HG03469 (cell line): Measurements from ENCODE around the gene GALNT9.

ENCODE experiments used
- ATAC-seq: cut with Tn5 transposase; IDR thresholded peaks from one replicate; pipeline ENCODE4 v1.9.1; 2021; ENCODE audit warnings: mild to moderate bottlenecking, moderate library complexity, moderate number of reproducible peaks; ENCODE audit not compliant: unreplicated experiment

The GALNT9 gene

DNA sequence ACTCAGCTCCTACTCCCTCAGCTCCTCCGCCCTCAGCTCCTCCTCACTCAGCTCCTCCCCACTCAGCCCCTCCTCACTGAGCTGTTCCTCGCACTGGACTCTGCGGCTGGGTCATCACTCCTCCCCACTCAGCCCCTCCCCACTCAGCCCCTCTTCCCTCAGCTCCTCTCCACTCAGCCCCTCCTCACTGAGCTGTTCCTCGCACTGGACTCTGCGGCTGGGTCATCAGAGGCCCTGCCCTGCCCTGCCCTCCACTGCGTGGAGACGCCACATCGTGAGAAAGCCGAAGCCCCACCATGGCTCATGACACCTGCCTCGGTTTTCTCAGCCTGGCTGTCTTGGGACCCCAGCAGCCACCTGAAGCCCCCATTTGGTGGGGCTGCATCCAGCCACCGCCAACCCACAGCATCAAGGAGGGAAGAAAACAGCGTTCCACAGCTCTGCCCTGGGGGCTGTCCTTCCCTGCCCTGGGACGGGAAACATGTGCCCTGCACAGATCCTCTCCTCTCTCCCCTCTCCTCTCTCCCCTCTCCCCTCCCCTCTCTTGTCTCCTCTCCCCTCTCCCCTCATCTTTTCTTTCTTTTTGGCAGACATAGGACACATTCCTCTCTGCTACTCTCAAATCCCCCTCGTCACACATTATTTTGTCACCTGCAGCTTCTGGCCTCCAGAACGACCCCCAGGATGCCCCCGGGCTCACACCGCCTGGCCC, 167.4 kb downstream of the GALNT9 start:
- no peak for ATAC-seq

DNA sequence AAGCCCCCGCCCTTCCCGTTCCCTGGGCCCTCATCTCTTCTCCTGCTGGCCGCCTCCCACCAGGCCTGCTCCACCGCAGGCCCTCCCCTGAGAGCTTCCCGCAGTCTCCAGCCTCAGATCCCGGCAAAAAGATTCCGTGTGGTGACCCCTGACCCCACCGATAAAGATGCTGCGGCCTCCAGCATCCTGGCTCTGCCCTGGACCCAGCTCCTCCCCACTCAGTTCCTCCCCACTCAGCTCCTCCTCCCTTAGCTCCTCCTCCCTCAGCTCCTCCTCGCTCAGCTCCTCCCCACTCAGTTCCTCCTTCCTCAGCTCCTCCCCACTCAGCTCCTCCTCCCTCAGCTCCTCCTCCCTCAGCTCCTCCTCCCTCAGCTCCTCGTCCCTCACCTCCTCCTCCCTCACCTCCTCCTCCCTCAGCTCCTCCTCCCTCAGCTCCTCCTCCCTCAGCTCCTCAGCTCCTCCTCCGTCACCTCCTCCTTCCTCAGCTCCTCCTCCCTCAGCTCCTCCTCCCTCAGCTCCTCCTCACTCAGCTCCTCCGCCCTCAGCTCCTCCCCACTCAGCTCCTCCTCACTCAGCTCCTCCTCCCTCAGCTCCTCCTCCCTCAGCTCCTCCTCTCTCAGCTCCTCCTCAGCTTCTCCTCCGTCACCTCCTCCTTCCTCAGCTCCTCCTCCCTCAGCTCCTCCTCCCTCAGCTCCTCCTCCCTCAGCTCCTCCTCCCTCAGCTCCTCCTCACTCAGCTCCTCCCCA, 168.2 kb downstream of the GALNT9 start:
- no peak for ATAC-seq

DNA sequence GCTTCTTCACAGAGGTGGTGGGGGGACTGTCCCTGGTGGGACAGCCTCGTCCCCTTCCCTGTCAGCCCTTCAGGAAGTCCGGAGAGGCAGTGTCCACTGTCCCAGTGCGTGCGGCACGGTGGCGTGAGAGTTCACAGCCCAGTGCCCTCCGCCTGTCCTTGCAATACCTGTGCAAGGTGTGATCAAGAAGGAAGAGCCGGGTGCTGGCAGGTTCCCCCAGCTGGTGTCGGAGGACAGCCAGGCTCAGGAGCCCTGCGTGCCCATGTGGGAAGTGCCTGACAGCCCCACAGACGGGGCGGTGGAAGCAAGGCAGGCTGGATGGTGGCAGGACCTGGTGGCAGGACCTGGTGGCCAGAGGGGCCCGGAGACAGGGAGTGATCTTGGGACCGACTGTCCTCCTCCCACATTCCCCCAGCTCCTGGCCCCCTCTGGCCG, 168.8 kb downstream of the GALNT9 start:
- ATAC-seq: no peak

DNA sequence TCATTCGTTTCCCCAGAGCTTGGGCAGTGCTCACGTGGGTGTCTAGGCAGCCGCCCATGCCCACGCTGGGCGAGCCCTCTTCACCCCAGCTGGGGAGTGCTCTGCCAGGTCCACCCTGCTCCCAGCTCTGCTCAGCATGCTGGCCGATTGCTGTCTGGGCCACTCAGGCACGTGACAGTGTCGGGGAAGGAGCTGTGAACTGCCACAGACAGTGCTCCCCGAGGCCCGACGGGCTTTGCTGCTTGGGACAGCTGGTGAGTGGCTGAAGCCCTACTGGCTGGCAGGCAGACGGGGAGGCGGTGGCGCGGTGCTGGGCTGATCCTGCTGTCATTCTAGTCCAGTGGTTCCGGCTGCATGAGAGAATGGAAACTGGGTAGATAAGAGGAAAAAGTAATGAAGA, 169.4 kb downstream of the GALNT9 start:
- ATAC-seq: no peak

GRCh38 chr12:132159555-132160003, 169.8 kb downstream of the GALNT9 start:
- no peak for ATAC-seq

DNA sequence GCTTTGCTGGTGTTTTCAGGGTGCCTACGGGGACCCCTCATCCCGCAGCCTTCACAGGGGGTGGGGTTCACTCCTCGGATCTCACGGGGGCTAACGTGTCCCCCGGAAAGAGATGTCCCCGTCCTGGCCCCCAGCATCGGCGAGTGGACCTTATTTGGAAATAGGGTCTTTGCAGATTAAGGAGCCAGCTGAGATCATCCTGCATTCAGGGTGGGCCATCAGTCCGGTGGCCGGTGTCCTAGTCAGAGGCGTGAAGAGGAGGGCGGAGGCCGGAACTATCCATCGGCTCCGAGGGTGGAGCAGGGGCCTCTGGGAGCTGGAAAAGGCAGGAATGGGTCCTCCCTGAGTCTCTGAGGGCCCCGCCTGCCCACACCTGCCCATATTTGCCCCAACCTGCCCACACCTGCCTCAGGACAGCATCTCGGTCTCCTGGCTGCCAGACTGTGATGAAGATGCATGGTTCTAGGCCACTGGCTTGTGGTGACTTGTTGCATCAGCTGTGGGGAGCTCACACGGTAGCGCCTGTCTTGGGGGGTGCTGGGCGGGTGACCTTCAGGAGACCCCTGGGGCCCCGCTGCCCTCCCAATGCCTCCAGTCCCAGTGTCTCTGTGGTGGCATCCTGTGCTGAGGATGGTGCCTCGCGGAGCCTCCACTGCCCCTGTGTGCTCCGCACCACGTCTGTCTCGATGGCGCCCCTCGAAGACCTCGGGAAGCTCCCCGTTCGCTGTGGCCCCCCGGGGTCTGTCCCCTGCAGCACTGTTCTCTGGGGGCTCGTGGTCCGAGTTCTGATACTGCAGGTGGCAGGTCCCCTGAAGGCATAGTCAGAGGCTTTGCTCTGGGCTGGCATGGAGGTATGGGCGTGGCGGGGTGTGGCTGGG, 170.5 kb downstream of the GALNT9 start:
- ATAC-seq: no peak

DNA sequence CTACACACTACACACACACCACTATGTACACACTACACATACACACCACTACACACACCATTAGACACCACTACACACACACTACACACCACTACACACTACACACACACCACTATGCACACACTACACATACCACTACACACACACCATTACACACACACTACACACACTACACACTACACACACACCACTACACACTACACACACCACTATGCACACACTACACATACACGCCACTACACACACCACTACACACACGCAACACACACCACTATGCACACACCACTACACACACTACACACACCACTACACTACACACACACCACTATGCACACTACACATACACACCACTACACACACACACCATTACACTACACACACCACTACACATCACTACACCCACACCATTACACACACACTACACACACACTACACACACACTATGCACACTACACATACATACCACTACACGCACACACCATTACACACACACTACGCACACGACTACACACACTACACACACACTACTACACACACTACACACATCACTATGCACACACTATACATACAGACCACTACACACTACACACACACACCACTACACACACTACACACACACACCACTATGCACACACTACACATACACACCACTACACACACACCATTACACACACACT, 171.5 kb downstream of the GALNT9 start:
- no peak for ATAC-seq

DNA sequence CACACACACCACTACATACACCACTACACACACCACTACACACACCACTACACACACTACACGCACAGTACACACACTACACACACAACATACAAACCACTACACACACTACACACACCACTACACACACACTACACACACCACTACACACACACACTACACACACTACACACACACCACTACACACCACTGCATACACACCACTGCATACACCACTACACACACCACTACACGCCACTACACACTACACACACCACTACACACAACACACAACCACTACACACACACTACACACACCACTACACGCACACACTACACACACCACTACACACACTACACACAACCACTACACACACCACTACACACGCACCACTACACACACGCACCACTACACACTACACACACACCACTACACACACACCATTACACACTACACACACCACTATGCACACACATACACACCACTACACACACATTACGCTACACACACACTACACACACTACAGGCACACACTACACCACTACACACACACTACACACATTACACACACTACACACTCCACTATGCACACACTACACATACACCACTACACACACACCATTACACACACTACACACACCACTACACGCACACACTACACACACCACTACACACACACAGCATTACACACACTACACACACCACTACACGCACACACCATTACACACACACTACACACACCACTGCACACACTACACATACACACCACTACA, 172.6 kb downstream of the GALNT9 start:
- no peak for ATAC-seq

GRCh38 chr12:132155771-132156572, 173.4 kb downstream of the GALNT9 start:
- no peak for ATAC-seq

- ATAC-seq: no peak
Measured at GRCh38 chr12:132154941-132155770, 174.2 kb downstream of the GALNT9 start.

- no peak for ATAC-seq
Measured at GRCh38 chr12:132154341-132154761, 175.0 kb downstream of the GALNT9 start.

- no peak for ATAC-seq
Measured at GRCh38 chr12:132153501-132154340, 175.7 kb downstream of the GALNT9 start.

- ATAC-seq: no peak
Measured at GRCh38 chr12:132152953-132153352, 176.4 kb downstream of the GALNT9 start.

- ATAC-seq: no peak
Measured at GRCh38 chr12:132152411-132152821, 177.0 kb downstream of the GALNT9 start.

DNA sequence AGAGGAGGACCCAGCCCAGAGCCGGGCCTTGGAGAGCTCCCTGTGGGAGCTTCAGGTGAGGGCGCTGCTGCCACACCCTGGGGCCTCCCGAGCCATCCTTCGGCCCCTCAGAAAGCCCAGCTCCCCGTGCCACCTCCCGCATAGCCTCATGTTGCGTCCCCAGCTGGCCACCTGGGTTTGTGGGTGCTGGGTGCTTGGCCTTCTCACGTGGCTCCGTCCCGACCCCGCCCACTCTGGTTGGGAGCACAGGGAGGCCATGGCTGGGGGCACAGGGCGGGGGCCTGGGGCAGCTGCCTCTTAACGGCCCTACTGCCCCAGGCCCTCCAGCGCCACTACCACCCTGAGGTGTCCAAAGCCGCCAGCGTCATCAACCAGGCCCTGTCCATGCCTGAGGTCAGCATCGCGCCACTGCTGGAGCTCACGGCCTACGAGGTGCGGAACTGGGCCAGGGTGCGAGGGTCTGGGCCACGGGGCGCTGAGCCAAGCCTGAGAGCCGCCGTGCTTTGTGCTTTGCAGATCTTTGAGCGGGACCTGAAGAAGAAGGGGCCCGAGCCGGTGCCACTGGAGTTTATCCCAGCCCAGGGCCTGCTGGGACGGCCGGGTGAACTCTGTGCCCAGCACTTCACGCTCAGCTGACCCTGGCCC, 177.5 kb downstream of the GALNT9 start:
- ATAC-seq: no peak

DNA sequence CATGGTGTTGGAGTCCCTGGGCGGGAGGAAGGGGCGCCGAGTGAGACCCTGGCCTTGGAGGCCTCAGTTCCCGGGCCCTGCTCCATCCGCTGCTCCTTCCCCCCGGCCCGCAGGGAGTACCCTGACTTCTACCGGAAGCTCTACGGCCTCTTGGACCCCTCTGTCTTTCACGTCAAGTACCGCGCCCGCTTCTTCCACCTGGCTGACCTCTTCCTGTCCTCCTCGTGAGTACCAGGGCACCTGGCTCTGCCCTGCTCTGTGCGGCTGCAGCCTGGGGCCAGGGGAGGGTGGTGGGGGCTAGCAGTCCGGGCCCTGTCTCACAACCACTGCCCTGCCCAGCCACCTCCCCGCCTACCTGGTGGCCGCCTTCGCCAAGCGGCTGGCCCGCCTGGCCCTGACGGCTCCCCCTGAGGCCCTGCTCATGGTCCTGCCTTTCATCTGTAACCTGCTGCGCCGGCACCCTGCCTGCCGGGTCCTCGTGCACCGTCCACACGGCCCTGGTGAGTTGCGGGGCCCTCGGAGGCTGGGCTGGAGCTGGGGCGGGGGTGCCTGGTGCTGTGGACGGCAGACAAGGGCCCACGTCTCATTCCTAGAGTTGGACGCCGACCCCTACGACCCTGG, 178.1 kb downstream of the GALNT9 start:
- no peak for ATAC-seq

DNA sequence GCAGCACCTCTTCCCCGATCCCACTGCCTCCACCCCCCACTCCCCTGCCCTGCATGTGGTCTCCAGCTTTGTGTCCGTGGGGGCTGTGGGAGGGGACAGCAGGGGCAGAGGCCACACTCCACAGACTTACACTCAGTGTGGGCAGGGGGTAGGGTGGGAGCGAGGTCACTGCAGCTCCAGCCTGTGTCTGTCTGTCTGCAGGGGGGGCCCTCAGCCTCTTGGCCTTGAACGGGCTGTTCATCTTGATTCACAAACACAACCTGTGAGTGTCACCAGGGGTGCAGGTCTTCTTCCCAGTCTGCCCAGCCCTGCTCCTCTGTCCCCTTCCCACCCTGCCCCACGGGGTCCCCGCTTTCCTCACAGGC, 178.6 kb downstream of the GALNT9 start:
- no peak for ATAC-seq
